ENCODE data around the gene RUSC2.

GRCh38 chr9:35522700-35523099, 32.8 kb downstream of the RUSC2 start:
- TF ChIP-seq CTCF (IDR thresholded peaks at IDR 0.05; ENCODE audit: poor library complexity, severe bottlenecking) (no peak), RAD21 (conservative IDR thresholded peaks at IDR 0.05) (no peak), POLR2AphosphoS5 (IDR thresholded peaks at IDR 0.05) (no peak), REST (IDR thresholded peaks at IDR 0.05; ENCODE audit: borderline replicate concordance) (no peak), SMC3 (conservative IDR thresholded peaks at IDR 0.05; ENCODE audit: poor library complexity) (no peak), MXI1 (conservative IDR thresholded peaks at IDR 0.05; ENCODE audit: poor library complexity, severe bottlenecking) (no peak), EZH2 (IDR thresholded peaks at IDR 0.05; ENCODE audit: borderline replicate concordance, insufficient read depth, low read length, poor library complexity, severe bottlenecking) (no peak), TAF1 (IDR thresholded peaks at IDR 0.05; ENCODE audit: low read depth) (no peak), EP300 (conservative IDR thresholded peaks at IDR 0.05; ENCODE audit: poor library complexity, severe bottlenecking) (no peak)

Data from neural cell (in vitro differentiated cells).